ENCODE measurements around the gene PC.
A peak's percentile ranks its signal among the peaks of the same experiment; 100 is the strongest.
"Not testable (repeated sequence)": the region's sequence is repeated elsewhere in the genome, so short reads cannot be mapped to it uniquely, and the experiment has no call there.

The PC gene

GRCh38 chr11:66958232-66958955 is at the start of gene PC:
Gene PC (minus strand): TSS chr11:66958383. CDS start chr11:66872159, 86,224 bp downstream.
- DNase-seq, result peak; percentile 96 to 97

GRCh38 chr11:67007126-67007525 is 48.9 kb upstream of the PC start:
- DNase-seq, result no peak

- DNase-seq, result no peak
Measured at GRCh38 chr11:67006029-67006884, 48.1 kb upstream of the PC start.

GRCh38 chr11:67005200-67005599 is 47.0 kb upstream of the PC start:
- DNase-seq, result not testable (repeated sequence)

GRCh38 chr11:67002921-67003411 is 44.8 kb upstream of the PC start:
- DNase-seq, result no peak

GRCh38 chr11:67002297-67002913 is 44.2 kb upstream of the PC start:
- DNase-seq, result no peak

- no peak for DNase-seq
Measured at GRCh38 chr11:67001332-67001731, 43.1 kb upstream of the PC start.

GRCh38 chr11:66999555-66999954 is 41.4 kb upstream of the PC start:
- DNase-seq, result no peak

- no peak for DNase-seq
Measured at GRCh38 chr11:66996609-66997273, 38.6 kb upstream of the PC start.

GRCh38 chr11:66992041-66992440 is 33.9 kb upstream of the PC start:
- no peak for DNase-seq

GRCh38 chr11:66989360-66989759 is 31.2 kb upstream of the PC start:
- DNase-seq, result not testable (repeated sequence)

- not testable (repeated sequence) for DNase-seq
Measured at GRCh38 chr11:66988741-66989140, 30.6 kb upstream of the PC start.

GRCh38 chr11:66987924-66988637 is 29.9 kb upstream of the PC start:
- no peak for DNase-seq

- no peak for DNase-seq
Measured at GRCh38 chr11:66987158-66987620, 29.0 kb upstream of the PC start.

- DNase-seq, result no peak
Measured at GRCh38 chr11:66986178-66986545, 28.0 kb upstream of the PC start.

- DNase-seq, result no peak
Measured at GRCh38 chr11:66985508-66986177, 27.5 kb upstream of the PC start.

- no peak for DNase-seq
Measured at GRCh38 chr11:66983275-66983924, 25.2 kb upstream of the PC start.

- DNase-seq, result peak; percentile 31 to 63
Measured at GRCh38 chr11:66981976-66982578, 23.9 kb upstream of the PC start.

GRCh38 chr11:66979336-66979980 is 21.3 kb upstream of the PC start:
- no peak for DNase-seq

- DNase-seq, result no peak
Measured at GRCh38 chr11:66978717-66979116, 20.5 kb upstream of the PC start.

Data from AML-193 (cell line).